OCI-LY1 (cell line): ENCODE data around the gene LIPC.

ENCODE experiments used
- H2AFZ ChIP-seq: fragments of 200-600 bp; sonication (generic), shearing (Covaris generic); 2 replicates; pipeline ENCODE4 v1.6.0; 2014; ENCODE audit warnings: antibody characterized with exemption, mild to moderate bottlenecking, low read length
- H3F3A ChIP-seq: fragments of 200-600 bp; sonication (generic), shearing (Covaris generic); 2 replicates; pipeline ENCODE4 v1.6.0; 2014; ENCODE audit warnings: mild to moderate bottlenecking, antibody characterized with exemption, low read length, moderate library complexity; ENCODE audit not compliant: insufficient read depth
- H3K27ac ChIP-seq: fragments of 200-600 bp; sonication (generic); 2 replicates; pipeline ENCODE4 v1.5.1; 2014; ENCODE audit warnings: low read length, mixed run types, mild to moderate bottlenecking, low read depth; ENCODE audit not compliant: poor library complexity, severe bottlenecking
- H3K27me3 ChIP-seq: fragments of 200-600 bp; sonication (generic); 2 replicates; pipeline ENCODE4 v1.6.0; 2014; ENCODE audit warnings: antibody characterized with exemption, mild to moderate bottlenecking, low read length, moderate library complexity; ENCODE audit not compliant: insufficient read depth
- H3K36me3 ChIP-seq: fragments of 200-600 bp; sonication (generic); 2 replicates; pipeline ENCODE4 v1.6.1; 2014; ENCODE audit warnings: mild to moderate bottlenecking, antibody characterized with exemption, low read length, moderate library complexity, mixed read lengths; ENCODE audit not compliant: insufficient read depth
- H3K4me1 ChIP-seq: fragments of 200-600 bp; sonication (generic); 2 replicates; pipeline ENCODE4 v1.5.1; 2014; ENCODE audit warnings: mild to moderate bottlenecking, low read length, moderate library complexity; ENCODE audit not compliant: insufficient read depth, severe bottlenecking
- H3K4me2 ChIP-seq: fragments of 200-600 bp; sonication (generic), shearing (Covaris generic); 2 replicates; pipeline ENCODE4 v1.6.1; 2014; ENCODE audit warnings: low read length
- H3K4me3 ChIP-seq: fragments of 200-600 bp; sonication (generic); 2 replicates; pipeline ENCODE4 v1.5.1; 2014; ENCODE audit warnings: low read length, low read depth, mild to moderate bottlenecking, mixed read lengths; ENCODE audit not compliant: poor library complexity, severe bottlenecking
- H3K79me2 ChIP-seq: fragments of 200-600 bp; shearing (Covaris generic); 2 replicates; pipeline ENCODE4 v1.6.1; 2016; ENCODE audit warnings: mixed run types, low read length, mixed read lengths; ENCODE audit not compliant: insufficient read depth
- H3K9ac ChIP-seq: fragments of 200-600 bp; sonication (generic), shearing (Covaris generic); 2 replicates; pipeline ENCODE4 v1.6.1; 2014; ENCODE audit warnings: mild to moderate bottlenecking, low read length, mixed read lengths
- H3K9me2 ChIP-seq: fragments of 200-600 bp; sonication (generic), shearing (Covaris generic); 2 replicates; pipeline ENCODE4 v1.6.1; 2014; ENCODE audit warnings: low read depth, mild to moderate bottlenecking, low read length, mixed read lengths
- H3K9me3 ChIP-seq: fragments of 200-600 bp; shearing (Covaris generic); 2 replicates; pipeline ENCODE4 v1.6.1; 2014; ENCODE audit warnings: low read length, mixed read lengths
- H4K20me1 ChIP-seq: fragments of 200-600 bp; sonication (generic), shearing (Covaris generic); 2 replicates; pipeline ENCODE4 v1.6.0; 2016; ENCODE audit warnings: mild to moderate bottlenecking, low read length; ENCODE audit not compliant: insufficient read depth
- CTCF ChIP-seq: fragments of 200-600 bp; sonication (generic), shearing (Covaris generic); IDR thresholded peaks from 2 replicates; pipeline ENCODE4 v1.5.1; 2017; ENCODE audit warnings: mild to moderate bottlenecking, antibody characterized with exemption, low read length, moderate library complexity, mixed read lengths
- EZH2 ChIP-seq: fragments of 200-600 bp; sonication (generic), shearing (Covaris generic); IDR thresholded peaks from 2 replicates; pipeline ENCODE4 v1.8.0; 2017; ENCODE audit warnings: borderline replicate concordance, mixed run types, mild to moderate bottlenecking, antibody characterized with exemption, low read length, moderate library complexity, mixed read lengths

Gene LIPC

GRCh38 chr15:58519516-58519915 lies 87.7 kb downstream of the LIPC start:
- Histone ChIP-seq H3F3A (0 out of 2 replicates have a peak, but pooled peaks cover 4% of the 10 kb centered on the region), H3K9ac (peak overlapping the region; percentile 42), H3K4me2 (0 out of 2 replicates have a peak overlapping the region, but pooled peaks have one; percentile 9), H4K20me1 (no peaks in the 10 kb centered on the region), H3K9me2 (no peaks in the 10 kb centered on the region), H3K9me3 (no peaks in the 10 kb centered on the region), H3K79me2 (no peaks in the 10 kb centered on the region), H2AFZ (no peak overlapping the region), H3K4me1 (peaks cover 74% of the 10 kb centered on the region), H3K27ac (peak overlapping the region; percentile 97), H3K36me3 (no peaks in the 10 kb centered on the region), H3K27me3 (no peaks in the 10 kb centered on the region), H3K4me3 (no peak overlapping the region)
- TF ChIP-seq EZH2 = no peak
- no peak for TF ChIP-seq CTCF

- peak overlapping the region; percentile 42 for H3K9ac ChIP-seq
- H3K4me1 ChIP-seq = peaks cover 73% of the 10 kb centered on the region
- H3K27ac ChIP-seq = peak overlapping the region; percentile 97
- H3K27me3 ChIP-seq = no peaks in the 10 kb centered on the region
- no peaks in the 10 kb centered on the region for H3K9me2 ChIP-seq
- no peaks in the 10 kb centered on the region for H4K20me1 ChIP-seq
- TF ChIP-seq EZH2 (no peak), CTCF (no peak)
- H3K79me2 ChIP-seq = no peaks in the 10 kb centered on the region
- no peaks in the 10 kb centered on the region for H3F3A ChIP-seq
- no peak overlapping the region for H3K4me3 ChIP-seq
- peak overlapping the region; percentile 14; the same call in 1 of the 2 replicates for H3K4me2 ChIP-seq
- no peak overlapping the region for H2AFZ ChIP-seq
- no peaks in the 10 kb centered on the region for H3K9me3 ChIP-seq
- no peaks in the 10 kb centered on the region for H3K36me3 ChIP-seq
Measured at GRCh38 chr15:58520464-58520863, 88.7 kb downstream of the LIPC start.

DNA sequence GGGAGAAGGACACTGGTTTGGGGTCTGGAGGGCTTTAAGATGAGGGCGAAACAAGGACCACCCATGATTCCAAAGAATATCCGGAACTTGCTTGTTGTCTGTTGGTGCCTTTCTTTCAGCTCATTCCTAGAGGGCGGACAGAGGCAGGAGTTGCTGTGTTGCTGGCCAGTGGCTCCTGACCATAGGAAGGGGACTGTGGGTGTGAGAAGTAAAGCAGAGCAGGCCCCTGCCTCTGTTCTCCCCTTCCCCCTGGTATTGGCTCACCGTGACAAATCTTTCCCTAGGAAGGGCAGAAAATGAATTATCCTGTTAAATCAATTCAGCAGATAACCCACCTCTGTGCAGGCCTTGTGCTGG lies 89.1 kb downstream of the LIPC start:
- H3K4me1 ChIP-seq = peaks cover 68% of the 10 kb centered on the region
- H3F3A ChIP-seq = no peaks in the 10 kb centered on the region
- H4K20me1 ChIP-seq = no peaks in the 10 kb centered on the region
- H3K27me3 ChIP-seq = no peaks in the 10 kb centered on the region
- no peak overlapping the region for H2AFZ ChIP-seq
- H3K9me3 ChIP-seq = no peaks in the 10 kb centered on the region
- H3K9ac ChIP-seq = 0 out of 2 replicates have a peak overlapping the region, but pooled peaks have one; percentile 42
- H3K36me3 ChIP-seq = no peaks in the 10 kb centered on the region
- H3K27ac ChIP-seq = no peak overlapping the region
- H3K79me2 ChIP-seq = no peaks in the 10 kb centered on the region
- H3K4me3 ChIP-seq = no peak overlapping the region
- no peaks in the 10 kb centered on the region for H3K9me2 ChIP-seq
- TF ChIP-seq EZH2 (no peak), CTCF (no peak)
- no peak overlapping the region for H3K4me2 ChIP-seq
